ENCODE measurements around the gene LCE2B. TPM values are rescaled to one million over a fixed set of nuclear protein-coding genes. Genes with fewer than 3 reads are reported as not detected.

The LCE2B gene
- total and polyA plus RNA-seq, 2 of the 13 experiments (the other 11 are each of a cell fraction or from before 2014, with no cell fraction given), result not detected

GRCh38 chr1:152699746-152700145 lies 13.8 kb downstream of the LCE2B start:
- 13% methylated on average over 4 of the region's 4 CpGs for WGBS (ENCODE audit: low lambda C conversion rate)
- no peak overlapping the region for H3K27ac ChIP-seq (ENCODE audit: extremely low read length, insufficient read depth, low read length)
- H3K4me1 ChIP-seq (ENCODE audit: insufficient read depth, low read length), result no peaks in the 10 kb centered on the region
- no peak overlapping the region for H3K9ac ChIP-seq (ENCODE audit: insufficient read depth, low read depth, low read length)
- H3K79me2 ChIP-seq (ENCODE audit: insufficient read depth, low read length), result no peaks in the 10 kb centered on the region
- H3K4me3 ChIP-seq (replicated peaks in 1 of 3; ENCODE audit: insufficient read depth in 1 of 3, low read depth in 2 of 3, low read length in 3 of 3), result no peak overlapping the region
- in situ Hi-C loops (cut with HindIII; ENCODE audit: extremely low pct_ligation_motif_present, low pct_unique_long_range_greater_than_20kb), result no loop called here
- no TSS peak for BruUV-seq (replicated peaks)
- ATAC-seq (no peak), DNase-seq (ENCODE audit: low spot score) (no peak), FAIRE-seq (no peak)
- ChIA-PET CTCF (ENCODE audit: low intra/inter-chr PET ratio, low total read pairs) (no interaction called here), POLR2A (no interaction called here)
- no peak overlapping the region for H2AFZ ChIP-seq (ENCODE audit: low read length)
- H3K27me3 ChIP-seq (ENCODE audit: control insufficient read depth in 1 of 2, insufficient read depth in 2 of 2, low read length in 2 of 2), result no peaks in the 10 kb centered on the region; a peak in 1 of 5 replicates
- no peak for TF ChIP-seq ZNF577 (CRISPR knock-in tag; IDR thresholded peaks at IDR 0.05; ENCODE audit: borderline replicate concordance, low read depth)
- TF ChIP-seq ZNF7 (CRISPR knock-in tag; IDR thresholded peaks at IDR 0.05), result no peak
- no peak for TF ChIP-seq ETV5 (CRISPR knock-in tag; IDR thresholded peaks at IDR 0.05; ENCODE audit: borderline replicate concordance)
- intact Hi-C loops (cut with micrococcal nuclease; ENCODE audit: unreplicated experiment), result no loop called here
- H3K4me2 ChIP-seq (ENCODE audit: low read depth, low read length), result no peak overlapping the region
- no peaks in the 10 kb centered on the region for H3K36me3 ChIP-seq (replicated peaks in 1 of 2; ENCODE audit: control insufficient read depth in 1 of 2, insufficient read depth in 2 of 2, low read length in 2 of 2)
- no peaks in the 10 kb centered on the region for H4K20me1 ChIP-seq (ENCODE audit: insufficient read depth, low read length)
- no peaks in the 10 kb centered on the region for H3K9me3 ChIP-seq (ENCODE audit: low read length)

- FAIRE-seq (no peak), DNase-seq (ENCODE audit: low spot score) (no peak), ATAC-seq (no peak)
- H3K27ac ChIP-seq (ENCODE audit: extremely low read length, insufficient read depth, low read length), result no peak within 1 kb of the TSS
- in situ Hi-C loops (cut with HindIII; ENCODE audit: extremely low pct_ligation_motif_present, low pct_unique_long_range_greater_than_20kb) (no loop called here), intact Hi-C loops (cut with micrococcal nuclease; ENCODE audit: unreplicated experiment) (no loop called here)
- H3K79me2 ChIP-seq (ENCODE audit: insufficient read depth, low read length), result no peaks in the 10 kb centered on the region
- no peaks in the 10 kb centered on the region for H3K36me3 ChIP-seq (replicated peaks in 1 of 2; ENCODE audit: control insufficient read depth in 1 of 2, insufficient read depth in 2 of 2, low read length in 2 of 2)
- H3K4me2 ChIP-seq (ENCODE audit: low read depth, low read length), result no peak within 1 kb of the TSS
- ChIA-PET CTCF (ENCODE audit: low intra/inter-chr PET ratio, low total read pairs) (no interaction called here), POLR2A (no interaction called here)
- 14% methylated on average over 1 of the region's 2 CpGs for WGBS (ENCODE audit: low lambda C conversion rate)
- H3K27me3 ChIP-seq (ENCODE audit: control insufficient read depth in 1 of 2, insufficient read depth in 2 of 2, low read length in 2 of 2), result no peaks in the 10 kb centered on the region
- H3K9me3 ChIP-seq (ENCODE audit: low read length), result no peaks in the 10 kb centered on the region
- no peak within 1 kb of the TSS for H2AFZ ChIP-seq (ENCODE audit: low read length)
- H3K9ac ChIP-seq (ENCODE audit: insufficient read depth, low read depth, low read length), result no peak within 1 kb of the TSS
- H3K4me3 ChIP-seq (replicated peaks in 1 of 3; ENCODE audit: insufficient read depth in 1 of 3, low read depth in 2 of 3, low read length in 3 of 3), result no peak within 1 kb of the TSS
- no peaks in the 10 kb centered on the region for H3K4me1 ChIP-seq (ENCODE audit: insufficient read depth, low read length)
- H4K20me1 ChIP-seq (ENCODE audit: insufficient read depth, low read length), result no peaks in the 10 kb centered on the region
- BruUV-seq (replicated peaks), result no TSS peak
- TF ChIP-seq FOXC1 (CRISPR knock-in tag; IDR thresholded peaks at IDR 0.05; ENCODE audit: borderline replicate concordance), result no peak
- TF ChIP-seq HNF1A (IDR thresholded peaks at IDR 0.05; ENCODE audit: low read depth), result no peak
- TF ChIP-seq HNF1A (CRISPR knock-in tag; IDR thresholded peaks at IDR 0.05; ENCODE audit: borderline replicate concordance), result no peak
- TF ChIP-seq MAFK (conservative IDR thresholded peaks at IDR 0.05 in 1 of 2, IDR thresholded peaks at IDR 0.05 in 1 of 2; ENCODE audit: low read length in 2 of 2), result no peak
- TF ChIP-seq NFE2L1 (CRISPR knock-in tag; IDR thresholded peaks at IDR 0.05; ENCODE audit: borderline replicate concordance), result no peak
- TF ChIP-seq HOMEZ (CRISPR knock-in tag; IDR thresholded peaks at IDR 0.05; ENCODE audit: low read depth), result no peak
- no peak for TF ChIP-seq JUNB (CRISPR knock-in tag; IDR thresholded peaks at IDR 0.05; ENCODE audit: borderline replicate concordance)
- TF ChIP-seq CHD4 (IDR thresholded peaks at IDR 0.05; ENCODE audit: borderline replicate concordance, low read length), result no peak
- TF ChIP-seq STAT5B (CRISPR knock-in tag; IDR thresholded peaks at IDR 0.05), result no peak
- no peak for TF ChIP-seq YY1 (IDR thresholded peaks at IDR 0.05; ENCODE audit: insufficient read depth, insufficient replicate concordance, low read depth, low read length)
- TF ChIP-seq ZNF766 (CRISPR knock-in tag; IDR thresholded peaks at IDR 0.05; ENCODE audit: borderline replicate concordance), result no peak
- TF ChIP-seq SKI (IDR thresholded peaks at IDR 0.05; ENCODE audit: partially characterized antibody), result no peak
These were observed 21.9 kb downstream of the LCE2B start, which contains the start of gene LCE4A for GRCh38 chr1:152707860-152708259. TSS of gene LCE4A (plus strand) at chr1:152708160. CDS start at chr1:152709076, 916 bp downstream.
